Measurements from ENCODE around the gene NUTF2.
"Not testable (repeated sequence)": the region's sequence is repeated elsewhere in the genome, so short reads cannot be mapped to it uniquely, and the experiment has no call there.

The NUTF2 gene

GRCh38 chr16:67888331-67888730 lies 41.6 kb downstream of the NUTF2 start:
- DNase-seq: no peak

DNA sequence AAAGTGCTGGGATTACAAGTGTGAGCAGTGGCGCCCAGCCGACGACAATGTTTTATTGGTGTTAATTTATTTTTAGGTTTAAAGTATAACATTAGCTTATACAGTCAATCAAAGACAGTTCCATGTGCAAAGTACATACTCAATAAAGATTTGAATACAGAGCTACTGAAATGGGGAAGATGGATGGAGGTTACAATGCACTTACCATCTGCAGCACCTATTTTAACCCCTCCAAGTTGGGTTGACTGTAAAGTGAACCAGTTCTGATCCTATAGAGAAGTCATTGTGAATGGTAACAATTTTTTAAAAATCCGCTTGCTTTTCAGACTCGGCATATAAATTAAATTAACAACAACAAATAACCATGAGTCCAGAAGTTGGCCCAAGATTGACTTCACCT lies 45.6 kb downstream of the NUTF2 start:
- DNase-seq: no peak

- DNase-seq: peak; percentile 81 to 94 (median 86)
Observed at GRCh38 chr16:67892899-67893742, 46.4 kb downstream of the NUTF2 start, which contains the start of gene PSKH1. PSKH1 (plus strand) TSS chr16:67893254; CDS start chr16:67908750, 15,496 bp downstream.

- DNase-seq: no peak
Observed at GRCh38 chr16:67893743-67894399, 47.1 kb downstream of the NUTF2 start.

- DNase-seq: no peak
Observed at GRCh38 chr16:67897231-67897630, 50.5 kb downstream of the NUTF2 start.

- DNase-seq: no peak
Observed at GRCh38 chr16:67901734-67902133, 55.0 kb downstream of the NUTF2 start.

DNA sequence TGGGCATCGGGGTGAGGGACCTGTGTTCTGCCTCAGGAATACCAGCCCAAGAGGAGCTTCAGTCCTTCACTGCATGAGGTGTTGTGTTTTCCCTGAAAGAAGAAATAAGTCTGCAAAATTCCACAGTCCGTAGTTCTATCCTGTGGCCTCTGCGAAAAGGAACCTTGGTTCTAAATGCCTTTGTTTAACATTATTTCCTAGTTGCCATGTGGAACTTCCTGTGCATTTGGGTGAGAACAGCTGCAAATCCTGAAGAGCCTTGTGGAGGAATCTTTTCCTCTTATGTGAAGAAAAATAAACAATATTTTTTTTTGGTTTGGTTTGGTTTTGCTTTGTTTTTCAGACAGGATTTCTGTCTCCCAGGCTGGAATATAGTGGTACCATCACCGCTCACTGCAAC lies 56.1 kb downstream of the NUTF2 start:
- no peak for DNase-seq

DNA sequence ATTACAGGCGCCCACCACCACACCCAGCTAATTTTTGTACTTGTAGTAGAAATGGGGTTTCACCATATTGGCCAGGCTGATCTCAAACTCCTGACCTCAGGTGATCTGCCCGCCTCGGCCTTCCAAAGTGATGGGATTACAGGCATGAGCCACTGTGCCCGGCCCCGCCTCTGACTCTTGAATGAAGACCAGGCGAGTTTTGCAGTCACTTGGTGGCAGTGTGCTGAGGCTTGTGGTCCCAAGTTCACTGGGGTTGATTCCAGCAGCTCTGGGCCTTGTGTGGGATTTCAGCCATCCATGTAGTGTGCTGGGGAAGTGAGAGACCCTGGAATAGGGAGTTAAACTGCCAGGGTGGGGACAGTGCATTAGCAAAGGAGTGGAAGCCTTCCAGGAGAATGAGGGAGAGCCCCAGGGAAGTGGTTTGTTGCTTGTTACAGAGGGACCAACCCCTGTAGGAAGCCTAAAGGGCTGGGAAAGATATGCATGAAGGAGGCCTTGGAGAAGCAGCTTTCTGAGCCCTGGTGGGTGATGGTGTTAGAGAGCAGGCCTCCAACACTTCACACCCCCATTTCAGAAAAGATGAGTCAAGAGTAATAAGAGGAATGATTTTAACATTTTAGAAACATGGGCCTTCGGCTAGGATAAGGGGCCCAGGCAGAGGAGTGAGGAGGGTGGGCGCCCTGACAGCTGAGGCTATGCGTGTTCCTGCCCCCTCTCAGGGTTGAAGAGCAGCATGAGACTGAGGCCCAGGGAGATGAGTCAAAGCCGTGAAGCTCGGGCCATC lies 60.9 kb downstream of the NUTF2 start:
- no peak for DNase-seq

DNA sequence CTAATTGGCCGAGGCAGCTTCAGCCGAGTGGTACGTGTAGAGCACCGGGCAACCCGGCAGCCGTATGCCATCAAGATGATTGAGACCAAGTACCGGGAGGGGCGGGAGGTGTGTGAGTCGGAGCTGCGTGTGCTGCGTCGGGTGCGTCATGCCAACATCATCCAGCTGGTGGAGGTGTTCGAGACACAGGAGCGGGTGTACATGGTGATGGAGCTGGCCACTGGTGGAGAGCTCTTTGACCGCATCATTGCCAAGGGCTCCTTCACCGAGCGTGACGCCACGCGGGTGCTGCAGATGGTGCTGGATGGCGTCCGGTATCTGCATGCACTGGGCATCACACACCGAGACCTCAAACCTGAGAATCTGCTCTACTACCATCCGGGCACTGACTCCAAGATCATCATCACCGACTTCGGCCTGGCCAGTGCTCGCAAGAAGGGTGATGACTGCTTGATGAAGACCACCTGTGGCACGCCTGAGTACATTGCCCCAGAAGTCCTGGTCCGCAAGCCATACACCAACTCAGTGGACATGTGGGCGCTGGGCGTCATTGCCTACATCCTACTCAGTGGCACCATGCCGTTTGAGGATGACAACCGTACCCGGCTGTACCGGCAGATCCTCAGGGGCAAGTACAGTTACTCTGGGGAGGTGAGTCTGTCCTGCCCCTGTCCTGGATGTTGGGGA lies 62.5 kb downstream of the NUTF2 start:
- DNase-seq: no peak

DNA sequence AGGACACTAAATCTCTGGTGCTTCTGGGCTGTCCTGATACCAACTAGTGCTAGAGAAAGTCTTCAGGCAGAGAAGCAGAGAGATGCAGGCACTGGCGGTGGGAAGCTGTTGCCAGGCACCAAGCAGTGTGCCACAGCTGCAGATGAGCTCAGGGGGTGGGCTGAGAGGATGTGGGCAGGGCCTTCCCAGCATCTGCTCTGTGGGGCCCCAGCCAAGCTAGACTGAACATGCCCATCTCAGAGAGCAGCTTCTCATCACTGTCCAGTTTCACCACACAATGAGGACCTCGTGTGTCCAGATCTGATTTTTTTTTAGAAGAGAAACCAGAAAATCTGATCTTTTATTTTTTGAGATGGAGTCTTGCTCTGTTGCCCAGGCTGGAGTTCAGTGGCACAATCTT lies 63.4 kb downstream of the NUTF2 start:
- DNase-seq: no peak

- DNase-seq: no peak
Observed at GRCh38 chr16:67914758-67915495, 68.2 kb downstream of the NUTF2 start.

- DNase-seq: not testable (repeated sequence)
Observed at GRCh38 chr16:67915496-67915769, 68.7 kb downstream of the NUTF2 start.

- DNase-seq: no peak
Observed at GRCh38 chr16:67915831-67916723, 69.3 kb downstream of the NUTF2 start.

DNA sequence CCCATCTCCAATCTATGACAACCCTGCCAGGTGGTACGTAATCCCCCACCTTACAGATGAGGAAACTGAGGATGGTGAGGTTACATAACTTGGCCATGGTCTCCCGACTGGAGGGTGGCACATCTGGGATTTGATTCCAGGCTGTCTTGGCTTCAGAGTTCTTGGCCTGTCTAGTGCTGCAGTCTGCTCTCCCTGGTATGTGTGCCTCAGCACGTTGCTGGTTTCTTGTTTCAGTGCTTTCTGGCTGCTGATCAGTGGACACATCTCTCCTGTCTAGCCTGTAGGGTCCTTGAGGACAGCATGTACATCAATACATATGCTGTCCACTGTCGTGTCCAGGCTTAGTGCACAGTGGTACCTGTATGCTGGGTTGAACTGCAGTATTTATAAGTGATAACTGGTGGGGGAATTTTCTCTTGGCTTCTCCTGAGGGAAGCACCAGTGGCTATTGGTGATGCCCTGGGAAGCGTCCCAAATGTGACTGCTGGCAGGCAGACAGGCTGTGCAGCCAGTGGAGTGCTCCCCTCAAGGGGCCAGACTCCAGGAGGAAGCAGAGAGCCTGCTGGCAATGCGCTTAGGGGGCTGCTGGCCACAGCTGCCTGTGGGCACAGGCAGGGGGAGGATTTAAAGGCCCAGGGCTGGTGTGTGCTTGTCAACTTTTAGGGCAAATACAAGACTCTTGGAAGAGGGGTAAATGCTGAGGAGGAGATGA lies 70.6 kb downstream of the NUTF2 start:
- DNase-seq: no peak

- no peak for DNase-seq
Observed at GRCh38 chr16:67917852-67918236, 71.1 kb downstream of the NUTF2 start.

DNA sequence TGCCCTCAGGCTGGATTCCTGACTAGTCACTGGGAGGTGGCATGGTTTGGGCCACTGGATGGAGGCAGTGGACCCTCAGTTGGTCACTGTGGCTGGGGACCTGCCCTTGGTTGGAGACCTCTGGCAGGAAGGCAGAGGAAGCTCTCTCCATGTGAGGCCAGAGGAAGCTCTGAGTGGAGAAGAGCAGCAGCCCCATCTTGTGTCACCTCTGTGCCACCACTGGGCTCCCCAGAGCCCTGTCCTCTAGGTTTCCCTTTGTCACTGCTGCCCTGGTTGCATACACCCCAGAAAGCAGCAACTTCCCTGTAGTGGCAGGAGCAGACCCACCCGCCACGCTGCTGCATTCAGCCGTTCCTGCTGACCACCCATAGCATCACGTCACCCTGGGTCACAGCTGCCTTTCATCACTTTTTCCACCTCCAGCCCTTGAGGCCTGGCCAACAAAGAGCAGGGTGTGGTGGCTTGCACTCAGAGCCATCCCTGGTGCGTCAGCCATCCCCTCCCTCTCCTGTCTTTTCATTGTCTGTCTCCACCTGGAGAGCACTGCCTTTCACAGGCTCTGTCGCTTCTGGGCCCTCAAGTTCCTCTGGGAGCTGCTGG lies 73.0 kb downstream of the NUTF2 start:
- DNase-seq: no peak

Measured in activated naive CD4-positive, alpha-beta T cell (primary cell).